ENCODE results near the gene RPL41. TPM values are rescaled to one million over a fixed set of nuclear protein-coding genes. Genes with fewer than 3 reads are reported as not detected.

Gene RPL41
- total and polyA plus RNA-seq, 9 of the 15 experiments (the other 6 are each of a cell fraction or from before 2014, with no cell fraction given) = 3,403 to 11,276 (median 5,604) TPM

DNA sequence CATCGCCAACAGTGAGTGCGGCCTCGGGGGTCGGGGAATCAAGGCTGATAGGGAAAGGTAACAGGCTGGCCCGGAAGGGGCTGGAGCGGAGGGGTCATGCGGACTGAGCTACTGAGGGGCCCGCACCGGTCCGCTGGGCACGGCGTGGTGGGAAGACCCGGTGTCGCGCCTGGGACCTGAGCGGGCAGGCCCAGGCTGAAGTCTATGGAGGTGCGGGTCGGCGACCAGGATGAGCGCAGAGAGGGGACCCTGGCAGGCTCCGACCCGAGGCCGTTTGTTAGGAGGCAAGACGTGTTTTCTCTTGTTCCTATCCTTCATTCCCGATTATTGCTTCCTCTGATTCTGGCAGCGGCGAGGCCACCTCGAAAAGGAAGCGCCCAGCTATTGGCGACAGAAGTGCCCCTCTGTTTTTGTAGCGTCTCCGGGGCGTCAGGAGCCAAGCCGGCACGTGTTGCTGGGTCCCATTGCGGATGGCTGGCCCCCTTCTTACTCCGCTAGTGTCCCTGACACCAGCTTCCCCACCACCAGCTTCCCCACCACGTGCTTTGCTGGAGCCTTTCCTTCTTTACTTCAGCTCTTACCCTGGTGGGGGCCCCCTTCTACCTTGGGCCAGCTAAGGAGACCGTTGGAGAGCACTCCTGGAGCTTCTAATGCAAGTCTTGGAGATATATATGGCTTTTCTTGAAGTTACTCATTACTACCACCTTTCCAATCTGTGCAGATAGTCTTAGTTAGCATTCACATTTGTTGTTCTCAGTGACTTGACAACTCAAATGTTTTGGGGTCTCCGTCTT lies 11.4 kb upstream of the RPL41 start (continued):
- TF ChIP-seq MGA (IDR thresholded peaks at IDR 0.05) = peak; percentile 45
- TF ChIP-seq MEF2D (tag; conservative IDR thresholded peaks at IDR 0.05; ENCODE audit: low read depth) = no peak
- no peak for TF ChIP-seq PTBP1 (IDR thresholded peaks at IDR 0.05; ENCODE audit: low read depth, low read length)
- TF ChIP-seq JUNB (CRISPR knock-in tag; conservative IDR thresholded peaks at IDR 0.05) = no peak
- TF ChIP-seq HDAC8 (tag; IDR thresholded peaks at IDR 0.05) = no peak
- no peak for TF ChIP-seq ZNF124 (CRISPR knock-in tag; IDR thresholded peaks at IDR 0.05)
- TF ChIP-seq, protein P1, sequence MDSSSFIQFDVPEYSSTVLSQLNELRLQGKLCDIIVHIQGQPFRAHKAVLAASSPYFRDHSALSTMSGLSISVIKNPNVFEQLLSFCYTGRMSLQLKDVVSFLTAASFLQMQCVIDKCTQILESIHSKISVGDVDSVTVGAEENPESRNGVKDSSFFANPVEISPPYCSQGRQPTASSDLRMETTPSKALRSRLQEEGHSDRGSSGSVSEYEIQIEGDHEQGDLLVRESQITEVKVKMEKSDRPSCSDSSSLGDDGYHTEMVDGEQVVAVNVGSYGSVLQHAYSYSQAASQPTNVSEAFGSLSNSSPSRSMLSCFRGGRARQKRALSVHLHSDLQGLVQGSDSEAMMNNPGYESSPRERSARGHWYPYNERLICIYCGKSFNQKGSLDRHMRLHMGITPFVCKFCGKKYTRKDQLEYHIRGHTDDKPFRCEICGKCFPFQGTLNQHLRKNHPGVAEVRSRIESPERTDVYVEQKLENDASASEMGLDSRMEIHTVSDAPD (CRISPR knock-in tag; IDR thresholded peaks at IDR 0.05) = no peak
- TF ChIP-seq ZNF134 (CRISPR knock-in tag; conservative IDR thresholded peaks at IDR 0.05) = no peak
- no peak for TF ChIP-seq TCF3 (CRISPR knock-in tag; IDR thresholded peaks at IDR 0.05)
- peak; percentile 88 for TF ChIP-seq RBM39 (optimal IDR thresholded peaks at IDR 0.05; ENCODE audit: low read depth, low read length)
- TF ChIP-seq MLLT1 (IDR thresholded peaks at IDR 0.05) = 0 out of 4 replicates have a peak, but pooled peaks of 1 of the 2 experiments have one; percentile 55
- peak; percentile 96 for TF ChIP-seq MYC (IDR thresholded peaks at IDR 0.05; ENCODE audit: low read depth, low read length)
- peak; percentile 55; the same call in 1 of the 2 replicates for TF ChIP-seq MYC (CRISPR knock-in tag; IDR thresholded peaks at IDR 0.05; ENCODE audit: borderline replicate concordance, low read depth)

Measured in K562 (cell line).